NCI-H446 treated with DMSO at 0.1 percent for 48 hours (cell line): ENCODE data around the gene NOL6.
"Not testable (repeated sequence)": the region's sequence is repeated elsewhere in the genome, so short reads cannot be mapped to it uniquely, and the experiment has no call there.

Experiments used
- DNase-seq: peaks from one replicate; lab custom pipeline; 2025; lab: John Stamatoyannopoulos, UW

Gene NOL6

DNA sequence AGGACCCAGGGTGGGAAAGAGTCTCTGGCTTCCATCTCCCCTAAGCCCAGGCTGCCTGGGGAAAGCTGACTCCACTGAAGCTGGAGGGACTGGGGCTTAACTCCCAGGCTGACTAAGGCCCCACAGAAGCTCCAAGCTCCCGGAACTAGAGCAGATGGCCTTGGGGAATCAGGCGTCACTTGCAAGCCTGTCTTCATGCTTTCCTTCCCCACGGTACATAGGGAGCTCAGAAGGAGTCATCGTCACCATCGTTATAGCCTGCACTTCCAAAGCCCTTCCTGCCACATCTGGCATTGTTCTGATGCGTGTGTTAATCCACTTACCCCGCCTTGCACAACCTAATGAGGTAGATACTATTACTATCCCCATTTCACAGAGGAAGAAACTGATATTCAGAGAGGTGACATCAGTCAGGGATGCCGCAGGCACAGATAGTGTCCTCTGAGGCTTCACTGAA, 37.9 kb downstream of the NOL6 start:
- no peak for DNase-seq

DNA sequence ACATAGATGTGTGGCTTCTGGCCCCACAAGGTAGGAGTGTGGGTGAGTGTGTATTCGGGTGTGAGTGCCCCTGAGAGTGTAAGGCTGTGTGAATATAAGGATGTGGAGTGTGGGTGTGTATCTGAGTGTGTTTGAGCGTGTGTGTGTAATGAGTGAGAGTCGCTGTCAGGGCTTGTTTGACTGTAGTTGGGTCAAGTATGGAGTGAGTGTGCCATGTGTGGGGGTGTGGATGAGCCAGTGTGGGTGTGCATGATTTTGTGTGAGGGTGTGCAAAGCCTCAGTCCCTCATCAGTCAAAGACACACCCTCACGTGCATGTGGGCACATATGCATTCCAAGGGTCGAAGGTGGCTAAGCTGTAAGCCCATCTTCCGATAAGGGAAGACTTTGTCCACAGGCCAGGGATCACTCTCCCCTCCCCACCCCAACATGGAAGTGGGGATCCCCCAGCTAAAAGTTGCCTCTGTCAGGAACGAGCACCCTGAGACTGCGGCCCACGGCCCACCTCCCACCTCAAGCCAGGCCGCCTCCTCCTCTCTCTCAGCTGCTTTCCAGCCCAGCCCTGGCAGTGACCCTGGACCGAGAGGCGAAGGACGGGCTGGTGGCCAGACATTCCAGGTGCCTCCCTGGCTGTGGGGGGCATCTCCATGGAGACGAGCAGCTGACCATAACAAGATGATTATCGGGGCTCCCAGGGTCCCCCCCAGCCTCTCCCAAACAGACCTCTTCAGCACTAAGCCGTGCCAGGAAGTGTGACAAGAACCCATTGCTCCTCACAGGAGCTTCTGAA, 39.2 kb downstream of the NOL6 start:
- DNase-seq, result no peak

DNA sequence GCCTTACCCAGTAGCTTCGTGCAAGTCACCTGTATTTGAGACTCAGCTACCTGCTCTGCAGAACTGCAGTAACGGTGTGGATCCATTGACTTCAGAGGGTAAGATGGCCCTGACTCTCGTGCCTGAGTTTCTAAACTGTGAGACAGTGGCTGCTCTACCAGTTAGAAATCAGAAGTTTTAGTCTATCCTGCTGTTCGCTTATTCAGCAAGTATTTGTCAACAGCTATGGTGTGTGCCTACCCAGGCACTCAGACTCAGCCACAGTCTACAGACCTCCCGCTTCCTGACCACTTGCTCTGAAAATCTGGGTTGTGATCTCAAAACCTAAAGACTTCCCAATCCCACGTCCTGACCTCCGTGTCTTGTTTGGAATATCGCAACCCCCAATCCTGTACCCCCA, 39.9 kb downstream of the NOL6 start:
- no peak for DNase-seq

DNA sequence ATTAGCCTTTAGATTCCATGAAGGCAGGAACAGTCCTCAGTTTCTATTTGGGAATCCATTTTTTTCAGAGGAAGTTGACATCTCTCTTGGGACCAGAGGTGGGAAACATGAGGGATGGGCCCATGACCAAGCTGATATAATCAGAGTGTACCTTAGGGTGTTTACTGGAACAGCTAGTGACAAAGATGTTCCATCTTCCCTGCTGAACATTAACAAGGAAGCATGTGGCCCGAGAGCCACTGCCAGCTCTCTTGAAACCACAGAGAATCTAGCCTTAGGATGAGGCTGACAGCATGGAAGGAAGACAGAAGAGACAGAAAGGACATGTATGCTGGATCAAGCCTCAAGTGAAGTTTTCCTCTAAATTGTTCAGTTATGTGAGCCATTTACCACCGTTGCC, 42.3 kb downstream of the NOL6 start:
- no peak for DNase-seq

DNA sequence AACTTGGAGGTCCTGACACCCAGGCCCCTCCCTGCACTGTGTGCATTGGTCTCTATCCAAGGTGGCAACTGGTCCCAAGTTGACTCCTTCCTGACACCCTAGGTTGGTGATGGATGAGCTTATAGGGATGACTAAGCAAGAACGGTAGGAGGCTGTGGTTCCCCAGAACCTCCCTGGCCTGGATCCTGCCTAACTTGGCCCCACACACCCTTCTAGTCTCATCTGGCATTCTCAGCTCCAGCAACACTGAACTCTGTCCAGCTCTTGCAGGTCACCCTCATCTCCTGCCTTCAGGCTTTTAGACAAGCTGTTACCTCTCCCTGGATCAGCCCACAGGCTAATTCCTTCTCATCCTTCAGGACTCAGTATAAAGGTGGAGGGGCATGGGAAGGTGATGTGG, 42.8 kb downstream of the NOL6 start:
- no peak for DNase-seq

DNA sequence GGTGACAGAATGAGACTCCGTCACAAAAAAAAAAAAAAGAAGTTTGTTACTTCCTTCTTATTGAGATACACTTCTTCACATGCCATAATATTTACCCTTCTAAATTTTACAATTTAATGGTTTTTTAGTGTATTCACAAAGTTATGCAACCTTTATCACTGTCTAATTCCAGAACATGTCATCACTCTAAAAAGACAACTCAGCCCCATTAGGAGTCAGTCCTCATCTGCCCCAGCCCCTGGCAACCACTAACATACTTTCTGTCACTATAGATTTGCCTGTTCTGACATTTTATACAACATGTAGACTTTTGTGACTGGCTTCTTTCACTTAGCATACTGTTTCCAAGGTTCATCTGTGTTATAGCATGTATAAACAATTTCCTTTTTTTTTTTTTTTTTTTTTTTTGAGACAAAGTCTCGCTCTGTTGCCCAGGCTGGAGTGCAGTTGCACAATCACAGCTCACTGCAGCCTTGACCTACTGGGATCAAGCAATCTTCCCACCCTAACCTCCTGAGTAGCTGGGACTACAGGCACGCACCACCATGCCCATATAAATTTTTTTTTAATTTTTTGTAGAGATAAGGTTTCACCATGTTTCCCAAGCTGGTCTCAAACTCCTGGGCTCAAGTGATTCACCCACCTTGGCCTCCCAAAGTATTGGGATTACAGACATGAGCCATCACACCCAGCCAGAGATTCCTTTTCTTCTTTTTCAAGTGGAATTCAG, 44.3 kb downstream of the NOL6 start:
- no peak for DNase-seq

DNA sequence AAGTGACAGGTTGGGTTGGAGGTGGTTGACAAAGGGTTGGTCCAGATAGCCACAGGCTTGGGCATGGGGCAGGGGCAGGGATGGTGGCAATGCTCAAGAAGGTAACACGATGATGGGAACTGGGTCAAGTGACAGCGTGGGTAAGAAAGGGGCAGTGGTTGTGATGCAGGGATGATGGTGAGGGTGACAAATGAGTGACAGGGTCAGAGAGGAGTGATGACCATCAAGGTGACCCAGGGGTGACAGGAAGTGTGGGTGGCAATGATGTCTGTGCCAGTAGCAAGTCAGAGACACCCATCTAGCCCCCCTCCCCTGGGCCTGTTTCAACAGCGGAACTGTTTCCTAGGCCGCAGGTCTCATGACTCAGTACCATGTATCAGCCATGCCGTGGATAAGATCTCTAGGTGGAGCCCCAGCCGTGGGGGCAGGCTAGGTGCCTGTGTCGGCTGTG, 46.9 kb downstream of the NOL6 start:
- DNase-seq, result no peak

DNA sequence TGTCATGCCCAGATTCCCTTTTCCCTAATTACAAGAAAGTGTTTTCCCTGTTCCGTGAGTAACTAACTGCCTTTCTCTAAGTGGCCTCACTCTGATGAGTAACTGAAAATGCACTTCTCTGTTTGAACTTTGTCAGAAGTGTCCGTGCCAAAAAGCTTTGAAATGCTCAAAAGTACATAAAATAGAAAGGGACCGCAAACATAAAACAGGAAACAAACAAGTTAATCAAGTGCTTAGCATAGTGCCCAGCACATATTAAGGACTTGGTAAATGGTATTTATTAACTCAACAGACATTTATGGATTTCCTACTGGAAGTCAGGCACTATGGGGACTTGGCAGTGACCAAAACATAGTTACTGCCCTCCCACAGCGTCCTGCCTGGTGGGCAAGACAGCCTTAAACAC, 48.6 kb downstream of the NOL6 start:
- no peak for DNase-seq

DNA sequence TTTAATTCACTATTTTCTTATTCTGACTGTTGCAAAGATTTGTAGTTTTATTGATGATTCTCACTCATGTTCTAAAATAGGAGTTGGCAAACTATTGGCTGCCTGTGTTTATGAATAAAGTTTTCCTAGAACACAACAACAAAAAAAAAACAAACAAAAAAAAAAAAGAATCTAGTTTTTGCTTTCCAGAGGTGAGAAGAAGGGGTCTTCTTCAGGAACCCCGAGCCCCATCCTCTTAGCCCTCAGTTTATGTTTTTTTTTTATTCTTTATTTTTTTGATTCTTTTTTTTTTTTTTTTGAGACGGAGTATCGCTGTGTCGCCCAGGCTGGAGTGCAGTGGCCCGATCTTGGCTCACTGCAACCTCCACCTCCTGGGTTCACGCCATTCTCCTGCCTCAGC, 49.2 kb downstream of the NOL6 start:
- not testable (repeated sequence) for DNase-seq

DNA sequence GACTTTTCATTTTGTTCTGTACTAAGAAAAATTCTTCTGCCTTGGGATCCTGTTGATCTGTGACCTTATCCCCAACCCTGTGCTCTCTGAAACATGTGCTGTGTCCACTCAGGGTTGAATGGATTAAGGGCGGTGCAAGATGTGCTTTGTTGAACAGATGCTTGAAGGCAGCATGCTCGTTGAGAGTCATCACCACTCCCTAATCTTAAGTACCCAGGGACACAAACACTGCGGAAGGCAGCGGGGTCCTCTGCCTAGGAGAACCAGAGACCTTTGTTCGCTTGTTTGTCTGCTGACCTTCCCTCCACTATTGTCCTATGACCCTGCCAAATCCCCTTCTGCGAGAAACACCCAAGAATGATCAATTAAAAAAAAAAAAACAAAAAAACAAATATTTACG, 49.7 kb downstream of the NOL6 start:
- DNase-seq, result not testable (repeated sequence)

DNA sequence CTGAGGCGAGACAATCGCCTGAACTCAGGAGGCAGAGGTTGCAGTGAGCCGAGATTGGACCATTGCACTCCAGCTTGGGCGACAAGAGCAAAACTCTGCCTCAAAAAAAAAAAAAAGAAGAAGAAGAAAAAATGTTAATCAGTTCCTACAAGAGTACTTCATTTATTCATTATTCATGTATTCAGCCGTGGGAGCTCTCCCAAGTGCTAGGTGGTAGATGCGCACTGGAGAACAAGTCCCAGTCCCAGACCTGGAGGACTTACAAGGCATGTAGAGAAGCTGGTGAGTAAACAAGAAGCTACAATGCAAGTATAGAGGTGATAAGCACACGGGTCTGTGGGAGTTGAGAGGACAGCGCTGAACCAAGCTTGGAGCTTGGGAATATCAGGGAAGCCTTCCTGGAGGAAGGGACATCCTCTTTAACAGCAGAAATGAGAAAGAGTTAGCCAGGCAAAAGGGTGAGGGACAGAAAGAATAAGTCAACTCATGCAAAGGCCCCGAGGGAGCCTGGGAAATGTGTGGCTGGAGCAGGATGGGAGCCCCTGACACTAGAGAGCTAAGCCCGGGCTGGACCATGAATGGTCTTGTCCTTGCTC, 53.9 kb downstream of the NOL6 start:
- DNase-seq, result no peak

DNA sequence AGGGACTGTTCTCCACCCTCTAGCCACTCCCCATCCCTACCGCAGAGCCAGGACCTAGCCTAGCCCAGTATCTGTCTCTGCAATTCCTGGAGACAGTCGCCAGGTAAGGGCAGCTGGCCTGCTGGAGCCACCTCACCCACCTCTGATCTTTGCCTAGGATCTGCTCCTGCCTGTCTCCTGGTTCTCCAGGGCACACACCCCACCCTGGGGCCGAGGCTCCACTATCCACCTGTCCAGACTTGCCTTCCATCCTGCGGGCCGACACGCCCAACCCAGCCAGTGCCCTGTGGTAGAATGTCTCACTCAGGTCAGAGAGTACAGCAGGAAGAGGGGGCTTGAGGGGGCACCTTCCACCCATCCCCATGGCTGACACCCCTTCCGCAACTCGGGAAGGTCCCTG, 55.6 kb downstream of the NOL6 start:
- DNase-seq, result no peak

DNA sequence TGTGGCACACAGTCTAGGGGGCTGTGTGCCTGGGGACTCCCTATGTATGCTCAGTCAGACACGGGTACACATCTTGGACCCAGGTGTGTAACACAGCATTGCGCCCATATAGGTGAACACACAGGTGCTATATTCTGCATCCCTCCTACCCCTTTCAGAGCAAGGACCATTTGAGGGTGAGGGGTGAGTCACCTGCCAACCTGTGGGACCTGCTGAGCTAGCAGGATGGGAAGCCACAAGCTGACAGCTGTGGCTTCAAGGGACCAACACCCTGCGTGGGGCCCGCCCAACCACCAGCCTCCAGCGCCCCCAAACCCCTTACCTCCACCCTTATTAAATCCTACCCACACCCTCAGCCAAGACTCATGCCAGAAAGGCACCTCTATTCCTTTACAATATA, 56.7 kb downstream of the NOL6 start:
- DNase-seq, result no peak

DNA sequence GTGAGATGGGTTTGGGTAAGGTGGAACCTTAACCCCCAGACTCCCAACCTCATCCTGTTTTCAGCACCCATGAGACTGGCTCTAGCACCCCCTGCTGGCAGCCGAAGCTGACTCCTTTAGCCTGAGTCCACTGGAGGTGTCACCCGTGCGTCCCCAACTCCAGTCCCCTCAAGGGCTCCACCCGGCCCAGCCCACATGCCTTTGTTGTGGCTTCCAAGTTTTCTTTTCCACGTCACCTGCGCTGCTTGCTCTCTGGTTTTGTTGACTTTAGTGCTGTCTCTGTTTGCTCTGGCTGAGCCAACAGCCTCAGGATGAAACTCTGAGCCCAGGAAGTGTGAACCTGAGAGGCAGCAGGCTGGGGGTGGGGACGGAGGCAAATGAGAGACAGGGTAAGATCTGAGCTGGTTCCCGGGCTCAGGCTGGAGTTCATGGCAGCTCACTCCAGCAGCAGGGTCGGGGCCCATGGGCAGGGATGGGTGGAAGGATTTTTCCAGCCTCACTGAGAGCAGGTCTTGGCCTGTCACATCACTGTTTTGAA, 58.2 kb downstream of the NOL6 start:
- DNase-seq, result no peak

DNA sequence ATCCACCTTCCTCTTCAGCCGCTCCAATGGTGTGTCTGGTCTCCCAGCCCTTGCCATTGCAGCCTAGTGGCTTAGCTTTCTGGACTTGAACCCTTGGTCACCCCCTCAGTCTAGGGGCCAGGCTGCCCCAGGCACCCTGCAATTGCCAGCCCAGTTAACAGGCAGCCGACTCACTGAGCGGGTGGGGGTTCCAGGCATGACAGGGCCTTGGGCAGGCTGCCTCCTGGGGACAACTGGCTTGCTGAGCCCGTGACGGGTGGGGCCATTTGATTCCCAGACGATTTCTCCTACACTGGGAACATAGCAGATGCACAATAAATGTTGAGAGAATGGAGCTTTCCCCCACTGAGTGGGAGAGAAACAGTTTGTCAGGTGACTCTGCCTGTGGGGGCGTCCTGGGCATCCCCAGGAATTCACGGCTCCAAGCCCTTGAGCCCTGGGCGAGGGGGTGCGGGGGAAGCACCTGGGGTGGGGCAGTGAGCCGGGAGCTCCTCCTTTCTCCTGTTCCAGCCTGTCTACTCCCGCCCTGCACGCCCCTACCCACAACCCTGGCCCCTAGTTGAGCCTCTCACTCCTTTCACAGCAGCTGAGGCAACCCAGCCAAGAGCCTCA, 58.7 kb downstream of the NOL6 start:
- DNase-seq, result no peak

DNA sequence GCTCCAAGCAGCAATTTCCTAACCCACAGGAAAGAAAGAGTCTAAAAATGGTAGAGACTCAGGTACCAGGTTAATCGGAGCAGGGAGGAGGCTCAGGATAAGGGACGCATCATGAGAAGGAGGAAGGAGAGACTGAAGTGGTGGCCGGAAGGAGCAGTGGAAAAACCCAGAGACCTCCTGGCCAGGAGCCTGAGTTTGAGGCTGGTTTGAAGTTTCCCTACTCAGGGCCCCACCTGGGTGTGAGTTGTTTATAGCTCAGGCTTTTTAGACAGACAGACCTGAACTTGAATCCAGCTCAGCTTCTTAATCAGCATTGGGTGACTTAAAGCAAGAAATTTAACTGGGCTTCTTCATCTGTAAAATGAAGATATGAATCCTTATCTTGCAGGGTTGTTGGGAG, 59.5 kb downstream of the NOL6 start:
- no peak for DNase-seq
